GM19463 (cell line): ENCODE results near the gene LPAR1.
A peak's percentile ranks its signal among the peaks of the same experiment; 100 is the strongest.
"Not testable (repeated sequence)": the region's sequence is repeated elsewhere in the genome, so short reads cannot be mapped to it uniquely, and the experiment has no call there.

Experiments
- ATAC-seq: cut with Tn5 transposase; IDR thresholded peaks from one replicate; pipeline ENCODE4 v1.9.1; 2021; ENCODE audit warnings: mild to moderate bottlenecking, moderate library complexity; ENCODE audit not compliant: unreplicated experiment

Gene LPAR1, protein sequence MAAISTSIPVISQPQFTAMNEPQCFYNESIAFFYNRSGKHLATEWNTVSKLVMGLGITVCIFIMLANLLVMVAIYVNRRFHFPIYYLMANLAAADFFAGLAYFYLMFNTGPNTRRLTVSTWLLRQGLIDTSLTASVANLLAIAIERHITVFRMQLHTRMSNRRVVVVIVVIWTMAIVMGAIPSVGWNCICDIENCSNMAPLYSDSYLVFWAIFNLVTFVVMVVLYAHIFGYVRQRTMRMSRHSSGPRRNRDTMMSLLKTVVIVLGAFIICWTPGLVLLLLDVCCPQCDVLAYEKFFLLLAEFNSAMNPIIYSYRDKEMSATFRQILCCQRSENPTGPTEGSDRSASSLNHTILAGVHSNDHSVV

DNA sequence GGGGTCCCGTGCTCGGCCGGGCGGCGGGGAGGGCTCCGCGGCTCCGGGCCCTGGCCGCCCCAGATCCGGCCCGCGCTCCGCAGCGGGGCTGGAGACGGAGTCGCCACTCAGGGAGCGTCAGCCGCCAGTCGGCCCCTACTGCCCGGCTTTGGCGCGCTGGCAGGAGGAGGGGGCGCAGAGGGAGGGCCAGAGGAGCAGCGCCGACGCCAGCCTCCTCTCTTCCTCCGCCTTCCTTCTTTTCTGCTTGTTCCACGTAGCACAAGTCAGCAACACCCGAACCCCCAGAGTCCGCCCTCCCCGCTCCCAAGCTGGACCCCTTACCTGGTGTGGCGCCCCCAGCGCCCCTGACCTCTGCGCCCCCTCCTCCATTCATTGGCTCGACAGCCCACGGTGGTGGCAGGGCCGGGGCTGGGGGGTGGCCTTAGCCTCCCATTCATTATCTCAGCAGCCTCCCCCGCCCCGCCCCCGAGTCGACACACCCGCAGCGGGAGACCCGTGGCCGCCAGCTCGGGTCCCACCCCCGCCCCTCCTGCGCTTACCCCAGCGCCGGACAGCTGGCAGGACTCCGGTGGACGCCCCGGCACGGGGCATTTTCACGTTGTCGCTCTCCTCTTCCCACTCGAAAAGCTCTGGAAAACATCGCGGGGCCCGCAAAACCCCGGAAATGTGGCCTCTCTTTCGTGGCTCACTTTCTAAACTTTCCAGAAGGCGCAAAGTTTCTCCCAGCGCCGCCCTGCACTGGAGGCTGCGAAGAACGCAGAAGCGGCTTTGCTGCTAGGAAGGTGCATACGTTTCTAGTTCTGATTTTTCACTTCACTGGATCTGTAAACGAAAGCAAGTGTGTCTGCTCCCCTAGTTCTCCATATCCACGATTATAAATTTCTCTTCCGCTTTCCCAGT lies at the start of gene LPAR1:
LPAR1 (minus strand) TSS at position 140 of the 900 bp plus-strand sequence. CDS start 66,353 bp downstream, outside the sequence.
- peak; percentile 26 for ATAC-seq

DNA sequence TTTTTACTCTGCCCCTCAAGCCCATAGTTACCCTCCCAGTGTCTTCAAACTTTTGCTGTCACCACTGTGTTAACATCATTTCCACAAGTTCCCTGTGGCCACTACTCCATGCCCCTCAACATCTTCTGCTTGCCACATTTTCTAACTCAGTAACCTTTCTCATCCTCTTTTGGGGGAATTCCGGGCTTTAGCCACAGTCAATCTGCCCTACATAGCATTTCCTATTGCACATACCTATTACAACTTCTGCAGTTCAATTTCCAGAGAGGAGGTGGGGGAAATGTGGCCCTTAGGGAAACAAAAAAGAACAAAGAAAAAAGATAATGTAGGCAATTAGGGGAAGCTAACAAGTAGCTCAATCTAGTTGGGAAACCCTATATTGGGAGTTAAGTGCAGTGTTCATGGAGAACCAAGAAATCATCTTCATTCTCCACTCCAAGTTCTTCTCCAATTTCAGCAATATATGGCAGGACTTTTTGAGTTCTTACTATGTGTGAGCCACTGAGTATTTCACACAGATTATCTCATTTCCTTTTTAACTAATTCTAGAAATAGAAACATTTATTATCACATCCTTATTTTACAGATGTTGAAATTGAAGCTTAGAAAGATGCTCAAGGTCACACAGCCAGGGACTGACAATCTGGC lies 40.2 kb upstream of the LPAR1 start:
- peak; percentile 68 for ATAC-seq

DNA sequence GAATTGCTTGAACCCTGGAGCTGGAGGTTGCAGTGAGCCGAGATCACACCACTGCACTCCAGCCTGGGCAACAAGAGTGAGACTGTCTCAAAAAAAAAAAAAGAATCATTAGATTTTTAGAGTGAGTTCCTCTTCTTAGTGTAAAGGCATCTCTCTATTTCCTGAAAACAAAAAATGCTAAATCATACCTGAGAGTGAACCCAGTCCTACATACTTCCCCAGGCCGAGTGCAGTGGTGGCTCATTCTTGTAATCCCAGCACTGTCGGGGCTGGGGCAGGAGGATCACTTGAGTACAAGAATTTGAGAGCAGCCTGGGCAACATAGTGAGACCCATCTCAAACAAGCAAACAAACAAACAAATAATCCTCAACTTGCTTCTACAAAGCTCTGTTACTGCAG lies 38.2 kb upstream of the LPAR1 start:
- no peak for ATAC-seq

DNA sequence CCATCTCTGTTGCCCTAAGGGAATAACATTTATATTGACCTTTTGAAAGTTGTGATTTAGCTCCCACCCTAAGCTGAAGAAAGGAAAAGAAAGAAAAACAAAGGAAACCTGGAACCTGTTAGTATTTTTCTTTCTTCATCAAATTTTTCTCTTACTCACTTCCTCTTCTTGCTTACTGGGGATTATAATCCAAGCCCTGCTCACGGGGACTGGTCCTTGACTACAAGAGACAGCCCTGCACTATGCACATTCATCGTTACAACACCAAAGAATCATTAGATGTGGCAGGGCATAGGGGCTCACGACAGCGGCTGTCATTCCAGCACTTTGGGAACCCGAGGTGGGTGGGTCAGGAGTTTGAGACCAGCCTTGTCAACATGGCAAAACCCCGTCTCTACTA lies 37.8 kb upstream of the LPAR1 start:
- ATAC-seq, result no peak

DNA sequence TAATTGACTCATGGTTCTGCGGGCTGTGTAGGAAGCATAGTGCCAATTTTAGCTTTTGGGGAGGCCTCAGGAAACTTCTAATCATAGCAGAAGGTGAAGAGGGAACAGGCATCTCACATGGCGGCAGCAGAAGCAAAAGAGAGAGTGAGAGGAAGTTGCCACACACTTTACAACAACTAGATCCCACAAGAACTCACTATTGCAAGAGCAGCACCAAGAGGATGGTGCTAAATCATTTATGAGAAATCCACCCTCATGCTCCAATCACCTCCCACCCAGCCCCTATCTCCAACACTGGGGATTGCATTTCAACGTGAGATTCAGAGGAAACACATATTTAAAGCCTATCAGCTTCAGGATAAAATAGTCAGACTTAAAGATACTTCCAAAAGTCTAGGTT lies 36.1 kb upstream of the LPAR1 start:
- ATAC-seq, result no peak

DNA sequence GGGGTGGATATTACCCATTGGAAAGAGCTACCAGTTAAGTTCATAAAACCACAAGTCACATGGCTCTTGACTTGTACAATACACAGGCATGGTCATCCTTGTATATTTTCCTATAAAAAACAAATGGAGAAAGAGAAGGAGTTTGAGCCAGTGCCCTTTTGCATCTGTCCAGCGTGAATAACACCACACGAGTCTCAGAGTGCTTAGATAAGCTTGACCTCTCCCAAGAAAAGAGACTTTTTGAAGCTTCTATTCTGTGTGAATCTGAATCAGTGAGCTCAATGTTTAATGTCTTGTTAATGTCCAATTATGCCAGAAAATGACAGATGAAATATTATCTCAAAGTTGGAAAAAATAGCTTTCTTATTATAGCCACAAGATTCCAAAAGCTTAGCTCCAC lies 30.9 kb upstream of the LPAR1 start:
- no peak for ATAC-seq

DNA sequence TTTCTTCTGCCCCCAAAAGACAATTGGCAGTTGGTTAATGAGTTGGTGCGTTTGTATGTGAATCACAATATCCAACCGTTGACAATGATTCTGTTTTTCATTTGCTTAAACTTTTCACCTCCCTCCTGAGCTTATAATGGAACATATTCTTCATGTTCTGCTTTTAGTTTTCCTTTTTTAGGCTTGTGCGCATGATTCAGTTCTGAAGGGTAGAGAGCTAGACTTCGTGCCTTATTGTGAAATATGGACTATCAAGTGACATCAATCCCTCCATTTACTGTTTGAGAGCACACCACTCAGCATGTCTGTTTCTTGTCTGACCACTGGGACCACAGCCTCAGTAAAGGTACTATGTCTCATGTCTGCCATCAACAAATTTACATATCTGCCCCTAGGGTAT lies 30.5 kb upstream of the LPAR1 start:
- ATAC-seq, result no peak

DNA sequence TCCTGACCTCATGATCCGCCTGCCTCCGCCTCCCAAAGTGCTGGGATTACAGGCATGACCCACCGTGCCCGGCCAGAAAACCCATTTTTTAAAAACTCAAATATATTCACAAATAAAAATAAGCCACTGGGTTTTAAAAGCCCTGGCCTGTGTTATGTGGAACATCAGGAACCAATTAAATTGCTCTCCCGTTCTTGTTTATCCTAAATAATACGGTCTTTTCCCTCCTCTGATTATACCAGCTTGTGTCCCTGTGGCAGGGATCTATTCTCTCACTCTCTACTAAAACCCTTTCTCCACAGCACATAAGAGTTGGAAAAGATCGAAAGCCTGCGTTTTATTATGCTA lies 30.1 kb upstream of the LPAR1 start:
- no peak for ATAC-seq

DNA sequence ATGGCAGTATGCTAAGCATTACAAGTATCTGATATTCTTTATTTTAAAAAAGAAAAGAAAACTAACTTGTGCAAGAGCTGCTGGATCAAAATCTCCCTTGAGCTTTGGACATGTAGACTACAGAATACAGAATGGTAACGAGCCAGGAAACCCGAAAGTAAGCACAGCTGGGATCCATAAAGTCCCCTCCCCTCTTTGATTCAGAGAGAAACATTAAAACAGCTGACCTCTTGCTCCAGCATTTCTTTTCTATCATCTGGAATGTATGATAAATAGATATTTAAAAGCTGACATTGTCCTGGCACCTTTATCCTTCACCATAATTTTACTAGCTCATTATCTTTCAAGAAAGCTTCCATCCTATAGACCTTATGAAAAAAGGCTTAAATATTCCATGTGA lies 28.2 kb upstream of the LPAR1 start:
- ATAC-seq, result no peak

DNA sequence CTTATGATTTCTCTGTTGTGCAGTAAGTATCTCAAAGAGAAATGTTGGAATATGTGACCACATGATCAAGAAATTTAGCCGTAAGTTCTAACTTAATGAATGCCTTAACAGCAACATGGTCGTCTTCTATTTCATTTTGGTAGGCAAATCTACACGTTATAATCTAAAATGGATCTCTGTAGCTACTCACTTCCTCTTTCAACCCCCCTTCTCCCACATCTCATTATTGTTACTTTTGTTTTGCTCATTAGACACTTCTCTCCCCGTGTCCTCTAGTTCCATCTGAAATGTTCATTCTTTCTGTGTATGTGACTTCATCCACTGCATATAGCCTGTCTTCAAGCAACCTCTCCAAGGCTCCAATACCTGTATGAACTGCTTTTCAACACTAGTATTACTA lies 27.1 kb upstream of the LPAR1 start:
- ATAC-seq, result no peak

DNA sequence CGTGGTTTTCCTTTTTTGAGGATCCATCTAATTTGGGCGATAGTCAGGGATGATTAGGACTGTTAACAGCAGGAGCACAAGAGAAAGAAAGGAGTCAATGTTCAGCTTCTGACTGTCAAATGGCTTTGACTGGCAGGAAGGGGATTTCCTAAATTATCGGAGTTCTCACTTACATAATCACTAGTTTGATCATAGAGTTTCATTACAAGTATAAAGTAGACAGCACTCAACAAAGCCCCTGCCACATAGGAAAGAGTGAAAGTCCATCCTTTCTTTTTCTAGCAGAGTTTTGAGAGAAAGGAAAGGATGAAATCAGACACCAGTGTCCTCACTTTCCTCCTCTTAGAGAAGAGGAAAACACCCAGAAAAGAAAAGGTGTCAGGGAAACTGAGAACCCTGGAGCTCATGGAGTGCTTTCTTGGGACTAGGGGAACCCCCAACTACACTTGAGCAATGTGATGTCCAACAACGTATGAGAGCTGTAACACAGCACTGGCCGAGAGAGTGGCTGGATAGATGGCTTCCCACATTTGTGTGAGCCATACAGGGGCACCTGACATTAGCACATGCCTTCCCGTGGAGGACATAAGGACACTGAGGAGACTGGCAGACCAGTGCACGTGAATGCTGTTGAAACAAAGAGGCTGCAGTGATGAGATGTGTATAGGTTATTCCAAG lies 26.0 kb upstream of the LPAR1 start:
- no peak for ATAC-seq

DNA sequence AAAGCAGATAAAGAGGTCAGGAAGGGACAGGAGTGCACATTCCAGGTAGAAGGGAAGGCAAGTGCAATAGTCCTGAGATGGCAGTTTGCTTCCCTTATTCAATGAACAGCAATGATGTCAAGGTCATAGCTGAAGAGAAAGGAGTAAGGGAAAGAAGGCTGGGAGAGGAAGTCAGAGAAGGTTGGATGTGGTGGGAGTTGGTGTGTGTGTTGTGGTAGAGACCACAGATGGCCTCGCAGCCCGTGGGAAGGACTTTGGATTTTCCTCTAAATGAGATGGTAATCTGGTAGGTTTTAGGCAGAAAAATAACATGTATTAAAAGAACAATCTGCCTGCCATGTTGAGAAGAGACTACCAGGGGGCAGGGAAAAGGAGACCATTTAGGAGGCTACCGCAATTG lies 25.1 kb upstream of the LPAR1 start:
- ATAC-seq, result no peak

DNA sequence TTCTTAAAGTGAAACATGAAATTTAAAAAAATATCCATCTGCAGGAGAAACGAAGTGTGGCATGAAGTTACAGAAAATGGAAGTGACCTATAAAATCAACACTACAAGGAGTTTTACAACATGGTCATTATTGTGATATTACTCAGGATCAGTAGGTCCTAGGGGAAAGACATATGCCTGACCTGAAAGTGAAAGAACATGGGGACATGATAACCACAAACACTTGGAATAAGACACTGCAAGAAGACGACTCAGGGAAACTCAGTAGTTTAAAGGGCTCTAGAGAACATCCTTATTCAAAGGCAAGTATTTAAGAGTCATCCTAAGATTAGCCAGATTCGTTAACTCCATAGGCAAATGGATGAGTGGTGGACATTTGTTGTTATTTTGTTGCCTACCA lies 19.9 kb upstream of the LPAR1 start:
- no peak for ATAC-seq

DNA sequence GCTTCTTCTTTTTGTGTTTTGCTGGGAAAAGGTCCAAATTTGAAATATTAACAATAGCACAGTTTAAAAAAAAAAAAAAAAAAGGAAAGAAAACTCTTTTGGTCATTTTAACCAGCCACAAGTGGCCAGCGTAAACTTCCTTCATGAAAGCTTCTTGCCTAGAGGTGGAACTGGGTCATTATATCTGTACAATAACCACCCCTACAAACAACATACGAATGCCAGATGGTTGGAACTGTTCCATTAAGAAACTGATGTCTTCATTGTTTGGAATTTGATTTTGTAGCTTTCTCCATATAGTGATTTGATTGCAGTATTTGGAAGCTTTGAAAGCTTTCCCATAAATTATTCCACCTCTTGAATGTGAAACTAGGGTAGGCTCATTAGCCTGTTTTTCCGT lies 18.3 kb upstream of the LPAR1 start:
- no peak for ATAC-seq

DNA sequence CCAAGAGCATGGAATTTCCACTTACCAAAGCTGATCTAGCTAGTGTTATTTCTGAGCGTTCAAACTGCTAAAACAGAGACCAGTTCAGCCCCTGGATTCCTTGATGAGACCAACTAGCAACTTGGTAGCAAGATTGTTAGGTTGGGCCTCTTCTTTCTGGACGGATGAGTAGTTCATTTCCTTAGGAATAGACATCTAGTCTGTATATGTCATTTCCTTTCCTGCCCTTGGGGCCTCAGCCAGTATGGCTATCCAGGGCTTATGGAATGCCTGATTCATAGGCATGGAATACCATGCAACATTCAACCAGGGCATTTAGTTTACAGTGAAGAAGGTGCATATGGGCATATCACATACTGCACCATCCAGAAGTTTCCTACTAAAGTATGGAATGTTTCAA lies 14.5 kb upstream of the LPAR1 start:
- ATAC-seq, result no peak

DNA sequence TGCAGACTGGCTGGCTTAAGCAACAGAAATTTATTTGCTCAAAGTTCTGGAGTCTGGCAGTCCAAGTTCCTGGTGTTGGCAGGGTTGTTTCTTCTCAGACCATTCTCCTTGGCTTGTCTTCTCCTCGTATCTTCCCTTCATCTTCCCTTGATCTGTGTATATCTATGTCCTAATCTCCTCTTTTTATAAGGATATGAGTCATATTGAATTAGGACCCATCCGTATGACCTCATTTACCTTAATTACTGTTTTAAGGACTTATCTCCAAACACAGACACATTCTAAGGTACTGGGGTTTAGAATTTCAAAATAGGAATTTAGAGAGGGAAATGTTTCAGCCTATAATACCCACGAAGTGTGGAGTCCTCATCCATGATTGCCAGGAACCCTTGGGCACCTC lies 13.1 kb upstream of the LPAR1 start:
- ATAC-seq, result no peak

DNA sequence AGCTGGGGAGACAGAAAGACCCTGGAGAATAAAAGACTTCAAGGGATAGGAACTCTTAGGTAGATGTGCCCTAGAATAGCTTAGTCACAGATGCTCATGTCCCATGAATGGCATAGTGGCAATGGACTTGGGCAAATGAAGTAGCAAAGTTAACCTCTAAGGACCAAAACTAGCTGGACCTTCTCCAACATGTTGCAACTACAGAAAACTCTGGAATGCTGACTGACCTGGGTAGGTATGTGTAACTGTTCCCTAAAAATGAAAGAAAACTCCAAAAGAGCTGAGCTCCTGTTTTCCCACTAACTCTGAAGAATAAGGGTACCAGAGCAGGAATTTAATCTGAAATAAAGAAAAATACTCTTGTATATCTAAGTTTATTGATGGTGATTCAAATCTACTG lies 12.5 kb upstream of the LPAR1 start:
- no peak for ATAC-seq

DNA sequence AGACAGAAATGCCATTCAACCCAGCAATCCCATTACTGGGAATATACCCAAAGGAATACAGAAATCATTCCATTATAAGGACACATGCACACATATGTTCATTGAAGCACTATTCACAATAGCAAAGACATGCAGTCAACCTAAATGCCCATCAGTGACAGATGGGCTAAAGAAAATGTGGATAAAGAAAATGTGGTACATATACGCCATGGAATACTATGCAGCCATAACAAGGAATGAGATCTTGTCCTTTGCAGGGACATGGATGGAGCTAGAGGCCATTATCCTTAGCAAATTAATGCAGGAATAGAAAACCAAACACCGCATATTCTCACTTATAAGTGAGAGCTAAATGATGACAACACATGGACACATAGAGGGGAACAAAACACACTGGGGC lies 9.0 kb upstream of the LPAR1 start:
- not testable (repeated sequence) for ATAC-seq

DNA sequence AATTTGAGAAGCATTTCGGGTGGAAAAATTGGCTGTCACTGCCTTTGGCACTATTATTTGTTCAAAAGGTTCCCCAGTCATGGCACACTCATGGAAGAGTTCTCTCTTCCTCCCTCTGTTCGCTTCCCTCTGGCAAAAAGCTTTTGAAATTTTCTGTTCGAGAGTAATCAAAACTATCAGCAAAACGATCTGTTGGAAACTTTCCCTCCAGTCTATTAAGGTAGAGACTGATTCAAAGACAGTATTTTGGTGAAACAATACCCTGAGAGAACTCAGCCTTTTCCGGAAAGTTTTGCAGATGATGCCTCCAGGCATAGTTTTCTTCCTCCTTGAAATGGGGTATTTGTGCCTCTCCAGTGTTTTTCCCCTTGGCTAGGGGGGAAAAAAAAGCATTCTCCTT lies 3.6 kb upstream of the LPAR1 start:
- ATAC-seq, result no peak

DNA sequence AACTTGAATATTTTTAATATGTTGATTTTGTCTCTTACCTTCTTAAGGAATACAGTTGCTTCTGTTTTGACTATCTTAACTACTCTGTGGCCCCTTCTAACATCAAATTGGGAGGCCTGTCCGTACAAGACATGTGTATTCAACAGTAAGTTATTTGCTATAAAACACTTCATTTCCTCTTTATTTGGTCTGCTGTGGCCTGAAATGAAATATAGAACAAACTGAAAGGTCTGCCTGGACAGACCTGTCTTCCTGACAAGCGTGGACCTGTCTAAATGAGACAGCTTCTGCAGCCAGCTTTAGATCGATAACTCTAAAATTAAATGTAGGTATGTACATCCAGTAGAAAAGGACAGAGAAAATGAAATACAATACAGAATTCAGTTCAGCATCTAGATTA lies 2.2 kb upstream of the LPAR1 start:
- no peak for ATAC-seq

DNA sequence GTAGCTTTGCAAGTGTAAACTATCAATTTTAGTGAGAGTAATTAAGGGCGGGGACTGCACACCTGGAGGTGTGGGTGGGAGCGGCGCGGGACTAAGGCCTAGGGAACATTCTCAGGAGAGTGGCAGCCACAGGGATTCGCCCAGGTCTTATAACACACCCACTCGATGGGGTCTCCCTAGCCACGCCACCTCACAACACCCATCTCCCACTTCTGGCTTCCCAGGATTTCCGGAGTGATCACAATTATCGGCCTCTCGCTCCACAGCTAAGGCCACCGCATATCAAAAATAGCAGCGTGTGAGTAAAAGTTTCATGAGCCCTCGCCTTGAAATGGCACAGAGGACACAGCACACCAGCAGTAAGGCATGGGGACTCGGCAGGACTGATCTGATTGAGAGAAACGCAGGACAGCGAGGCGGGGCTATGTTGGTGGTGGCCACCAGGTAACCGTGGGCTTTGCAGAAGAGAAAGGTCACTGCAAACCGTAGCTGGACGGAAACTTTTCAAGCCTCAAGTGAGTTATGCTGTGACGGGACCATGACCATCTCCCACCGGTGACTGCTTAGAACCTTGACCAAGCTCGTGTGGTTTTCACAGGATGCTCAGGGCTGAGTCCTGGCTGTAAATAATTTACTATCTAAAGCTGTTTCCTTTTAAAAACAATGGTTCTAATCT lies 1.1 kb upstream of the LPAR1 start:
- ATAC-seq, result no peak
